Measurements from ENCODE around the gene GPSM3.

GRCh38 chr6:32194825-32195651, 2.6 kb upstream of the GPSM3 start:
- peak; percentile 54 to 57 for TF ChIP-seq CTCF (conservative IDR thresholded peaks at IDR 0.05; ENCODE audit: low read depth in 2 of 2)
- no peak for TF ChIP-seq ZNF462 (CRISPR knock-in tag; IDR thresholded peaks at IDR 0.05)
- no peak for TF ChIP-seq EZH2 (IDR thresholded peaks at IDR 0.05; ENCODE audit: low read depth, unreplicated experiment)
- no peak for TF ChIP-seq JUNB (IDR thresholded peaks at IDR 0.05; ENCODE audit: unreplicated experiment)
- TF ChIP-seq ZNF331 (CRISPR knock-in tag; IDR thresholded peaks at IDR 0.05; ENCODE audit: low read depth), result no peak
- peak; percentile 88 for TF ChIP-seq POLR2AphosphoS5 (IDR thresholded peaks at IDR 0.05; ENCODE audit: low read depth)
- TF ChIP-seq REST (IDR thresholded peaks at IDR 0.05; ENCODE audit: unreplicated experiment), result no peak
- no peak for TF ChIP-seq CREB1 (CRISPR knock-in tag; IDR thresholded peaks at IDR 0.05; ENCODE audit: low read depth)
- TF ChIP-seq ETS1 (IDR thresholded peaks at IDR 0.05), result no peak
- TF ChIP-seq EZH2phosphoT487 (IDR thresholded peaks at IDR 0.05; ENCODE audit: unreplicated experiment), result no peak
- no peak for TF ChIP-seq ZNF114 (CRISPR knock-in tag; IDR thresholded peaks at IDR 0.05)
- no peak for TF ChIP-seq STAT1 (IDR thresholded peaks at IDR 0.05; ENCODE audit: unreplicated experiment)
- no peak for TF ChIP-seq NANOG (IDR thresholded peaks at IDR 0.05; ENCODE audit: borderline replicate concordance)
